Hypothalamus (tissue), 51 donors: ENCODE measurements around the gene VPS37D.
"Not testable (repeated sequence)": the region's sequence is repeated elsewhere in the genome, so short reads cannot be mapped to it uniquely, and the experiment has no call there.

Experiments used
- DNase-seq, 51 donors: peaks; one replicate each; lab custom pipeline; 2025; lab: John Stamatoyannopoulos, UW

The VPS37D gene

DNA sequence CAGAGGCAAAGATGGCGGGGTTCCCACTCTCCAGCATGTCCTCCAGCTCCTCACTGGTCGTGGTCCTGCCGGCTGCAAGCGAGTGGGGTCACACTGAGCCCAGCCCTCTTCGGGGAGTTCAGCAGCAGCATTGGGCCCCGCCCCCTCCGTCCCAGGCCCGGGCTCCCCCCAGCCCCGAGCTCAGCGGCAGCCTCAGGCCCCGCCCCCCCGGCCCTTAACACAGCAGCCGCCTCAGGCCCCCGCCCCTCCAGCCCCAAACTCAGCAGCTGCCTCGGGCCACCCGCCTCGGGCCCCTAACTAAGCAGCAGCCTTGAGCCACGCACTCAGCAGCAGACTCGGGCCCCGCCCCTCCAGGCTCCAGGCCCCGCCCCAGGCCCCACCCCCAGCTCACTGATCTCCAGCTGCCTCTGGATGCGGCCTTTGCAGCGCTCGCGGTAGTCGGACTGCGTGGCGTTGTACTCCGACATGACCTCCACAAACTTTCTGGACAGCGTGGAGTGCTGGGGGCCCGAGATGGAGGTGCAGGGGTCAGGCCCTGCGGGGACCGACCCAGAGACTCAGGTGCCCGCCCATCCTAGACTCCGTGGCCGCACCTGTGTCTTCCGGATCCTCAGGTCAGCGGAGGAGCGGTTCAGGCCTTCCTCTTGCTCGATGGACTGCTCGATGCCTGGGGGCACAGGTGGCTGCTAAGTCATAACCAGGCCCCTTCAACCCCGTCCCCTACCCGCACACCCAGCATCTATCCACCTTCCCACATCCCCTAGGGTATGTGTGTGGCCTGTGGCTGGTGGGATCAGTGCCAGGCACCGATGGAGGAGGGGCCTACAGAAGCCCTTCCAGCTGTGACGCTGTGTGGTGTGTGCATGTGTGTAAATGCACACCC, 36.4 kb downstream of the VPS37D start:
- DNase-seq, result peak in 14 of 51 donors; percentile 1 to 56 (median 14)

DNA sequence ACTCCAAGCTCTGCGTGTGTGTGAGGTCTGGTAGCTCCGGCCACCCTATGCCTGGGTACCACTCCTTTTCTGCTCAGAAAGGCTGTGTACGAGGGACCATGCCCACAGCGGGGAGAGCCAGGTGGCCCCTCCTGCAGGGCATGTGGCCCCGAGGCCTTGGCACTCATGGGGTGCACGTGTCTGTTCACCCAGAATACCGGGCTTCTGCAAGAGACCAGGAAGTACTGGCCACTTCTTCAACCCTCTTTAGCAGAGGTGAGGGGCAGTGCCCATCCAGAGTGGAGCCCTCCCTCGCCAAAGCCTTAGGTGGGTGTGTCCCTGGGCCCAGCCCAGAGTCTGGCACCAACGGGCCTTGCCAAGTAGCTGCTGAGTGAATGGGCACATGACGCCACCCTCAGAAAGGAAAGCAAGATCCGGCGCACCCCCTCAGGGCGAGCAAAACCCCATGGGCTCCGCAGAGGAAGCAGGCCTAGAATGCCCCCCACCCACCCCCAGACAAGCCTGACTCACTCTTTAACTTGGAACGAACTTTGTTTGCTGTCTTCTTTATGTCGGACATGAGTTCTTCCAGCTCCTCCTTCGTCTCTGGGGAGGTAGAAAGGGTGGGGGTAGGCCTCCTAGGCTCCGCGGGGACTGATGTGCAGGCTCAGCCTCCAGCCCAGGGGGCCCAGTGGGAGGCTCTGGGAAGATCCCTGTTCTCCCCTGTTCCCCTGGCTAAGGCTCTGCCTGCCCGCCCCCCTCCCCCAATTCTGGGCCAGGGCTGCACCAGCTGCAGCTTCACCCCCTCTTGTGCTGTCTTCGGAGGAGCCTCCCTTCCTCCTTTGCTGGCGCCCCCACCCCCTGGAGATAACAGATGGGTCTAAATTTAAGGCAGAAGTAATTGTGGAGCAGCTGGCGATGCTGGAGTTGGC, 37.3 kb downstream of the VPS37D start:
- DNase-seq, result peak in 1 of 51 donors; percentile 72

DNA sequence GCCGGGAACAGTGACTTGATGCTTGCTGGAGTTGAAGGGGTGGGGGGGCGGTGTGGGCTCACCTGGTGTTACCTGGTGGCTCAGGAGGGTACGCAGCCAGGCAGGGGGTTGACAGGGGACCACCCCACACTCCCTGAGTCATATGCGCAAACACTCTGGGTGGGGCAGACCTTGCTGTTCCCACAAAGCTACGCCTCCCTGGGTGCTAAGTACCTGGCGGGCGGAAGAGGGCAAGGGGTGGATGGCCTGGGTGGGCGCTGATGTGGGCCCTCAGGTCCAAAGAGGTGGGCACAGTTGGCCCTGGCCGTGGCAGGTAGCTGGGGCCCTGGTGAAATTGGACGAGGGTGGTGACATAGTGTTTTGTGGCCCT, 37.9 kb downstream of the VPS37D start:
- no peak for DNase-seq

DNA sequence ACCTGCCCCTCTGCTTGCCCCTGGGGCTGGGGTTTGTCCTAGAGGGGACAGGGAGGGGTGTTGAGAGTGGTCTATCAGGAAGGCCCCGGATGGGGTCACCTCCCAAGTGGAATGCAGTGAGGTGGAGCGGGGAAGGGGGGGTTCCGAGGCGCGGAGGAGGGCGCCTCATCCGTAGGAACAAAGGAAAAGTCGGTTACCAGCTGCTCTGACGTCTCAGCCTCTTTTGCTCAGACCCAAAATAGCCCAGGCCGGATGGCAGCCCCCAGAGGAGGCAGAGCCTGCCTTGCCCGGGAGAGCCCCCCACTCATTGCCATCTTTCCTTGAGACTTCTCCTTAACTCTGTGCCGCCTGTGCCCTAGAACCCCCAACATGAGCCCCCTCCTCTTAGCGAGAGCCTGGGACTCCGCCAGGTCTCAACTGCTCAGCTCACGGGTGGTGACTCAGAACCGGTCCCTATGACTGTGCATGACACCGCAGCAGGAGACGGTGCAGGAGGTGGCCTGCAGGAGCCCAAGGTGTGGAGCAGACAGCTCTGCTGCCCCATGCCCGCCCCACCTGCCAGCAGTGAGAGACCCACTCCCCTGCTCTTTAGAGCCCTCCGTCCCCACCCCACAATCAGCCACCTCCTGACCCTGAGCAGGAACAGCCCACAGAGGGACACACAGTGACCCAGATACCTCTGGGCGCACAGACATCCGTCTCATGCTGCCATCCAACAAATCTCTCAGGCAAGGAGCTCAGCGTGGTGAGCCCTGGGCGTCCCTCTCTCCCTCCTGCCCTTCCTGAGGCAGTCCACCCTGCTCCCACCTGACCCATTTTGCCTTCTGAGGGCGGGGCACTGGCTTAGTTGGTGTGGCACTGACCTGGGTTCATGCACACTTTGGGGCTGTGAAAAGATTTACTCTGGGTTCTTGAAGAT, 38.8 kb downstream of the VPS37D start:
- peak in 1 of 51 donors; percentile 75 for DNase-seq

DNA sequence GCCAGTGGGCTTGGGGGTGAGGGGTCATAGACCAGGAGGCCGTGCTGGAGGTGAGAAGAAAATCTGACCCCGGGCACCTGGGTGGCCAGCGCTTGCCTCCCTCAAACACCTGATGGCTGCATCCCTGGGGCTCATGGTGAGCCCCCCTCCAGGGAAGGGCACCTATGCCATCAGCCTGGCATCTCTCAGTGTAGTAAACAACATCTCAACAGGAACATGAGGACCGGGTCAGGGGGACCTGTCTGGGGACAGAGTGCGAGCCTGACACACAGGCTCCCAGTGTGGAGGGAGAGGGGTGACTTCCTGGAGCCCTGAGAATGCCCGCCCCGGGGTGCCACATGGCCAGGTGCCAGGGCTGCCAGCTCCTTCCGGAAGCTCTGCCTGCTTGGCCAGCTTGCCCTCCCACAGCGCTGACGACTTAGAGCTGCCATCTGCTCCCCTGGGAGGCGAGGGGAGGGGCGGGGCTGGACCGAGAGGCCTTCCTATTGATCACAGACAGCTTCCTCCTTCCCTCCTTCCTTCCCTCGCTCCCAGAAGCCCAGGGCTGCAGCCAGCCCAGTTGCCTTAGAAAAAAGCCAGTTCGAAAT, 39.5 kb downstream of the VPS37D start:
- peak in 16 of 51 donors; percentile 7 to 61 (median 25) for DNase-seq

DNA sequence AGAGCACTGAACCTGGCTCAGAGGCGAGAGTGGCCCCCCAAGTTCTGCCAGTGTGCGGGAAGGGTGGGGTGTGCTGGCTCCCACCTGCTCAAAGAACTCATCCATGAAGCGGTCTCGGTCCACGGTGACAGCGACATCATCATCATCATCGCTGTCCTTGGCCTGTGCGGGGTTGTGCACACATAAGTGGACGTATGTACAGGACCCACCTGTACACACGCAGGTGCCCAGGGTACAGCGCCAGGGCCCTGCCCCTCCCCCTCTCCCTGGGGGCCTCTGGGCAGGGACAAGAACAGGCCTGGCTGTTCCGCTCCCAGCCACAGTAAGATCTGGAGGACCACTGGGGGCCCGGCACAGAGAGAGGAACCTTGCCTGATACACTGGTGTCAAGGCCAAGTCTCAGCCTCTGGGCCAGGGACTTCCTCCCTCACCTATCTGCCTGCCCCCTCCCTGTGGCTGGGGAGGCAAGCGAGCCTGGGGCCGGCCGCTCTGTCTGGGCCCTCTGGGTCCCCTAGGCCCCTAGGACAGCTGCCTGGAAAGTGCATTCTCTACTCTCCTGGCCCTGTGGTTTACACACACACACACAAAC, 41.4 kb downstream of the VPS37D start:
- no peak for DNase-seq

DNA sequence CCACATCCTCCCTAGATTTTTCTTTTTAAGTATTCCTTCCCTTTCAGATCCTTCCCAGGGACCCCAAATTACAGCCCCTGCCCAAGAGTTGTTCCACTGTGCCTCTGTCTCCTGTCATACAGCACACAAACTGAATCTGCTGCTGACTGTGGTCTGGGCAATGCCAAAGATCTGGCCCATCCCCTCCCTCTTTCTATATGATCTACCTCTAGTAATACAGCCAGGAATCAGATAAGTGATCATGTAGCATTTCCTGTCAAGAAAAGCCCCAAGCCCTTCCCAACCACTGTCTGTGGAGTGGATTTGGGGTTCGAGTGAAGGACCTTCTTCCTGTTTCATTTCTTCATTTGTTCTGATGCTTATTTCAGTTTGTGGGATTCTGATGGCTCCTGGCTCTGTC, 45.1 kb downstream of the VPS37D start:
- DNase-seq, result no peak

DNA sequence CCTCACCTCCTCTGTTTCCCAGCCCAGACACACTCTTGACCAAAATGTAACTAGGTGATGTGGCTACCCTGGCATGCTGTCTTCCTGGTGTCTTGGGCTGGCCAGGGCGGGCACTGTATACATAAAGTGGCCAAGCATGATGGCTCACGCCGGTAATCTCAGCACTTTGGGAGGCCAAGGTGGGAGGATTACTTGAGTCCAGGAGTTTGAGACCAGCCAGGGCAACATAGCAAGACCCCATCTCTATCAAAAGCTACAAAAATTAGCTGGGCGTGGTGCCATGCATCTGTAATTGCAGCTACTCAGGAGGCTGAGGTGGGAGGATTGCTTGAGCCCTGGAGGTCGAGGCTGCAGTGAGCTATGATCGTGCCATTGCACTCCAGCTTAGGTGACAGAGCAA, 45.7 kb downstream of the VPS37D start:
- not testable (repeated sequence) for DNase-seq

DNA sequence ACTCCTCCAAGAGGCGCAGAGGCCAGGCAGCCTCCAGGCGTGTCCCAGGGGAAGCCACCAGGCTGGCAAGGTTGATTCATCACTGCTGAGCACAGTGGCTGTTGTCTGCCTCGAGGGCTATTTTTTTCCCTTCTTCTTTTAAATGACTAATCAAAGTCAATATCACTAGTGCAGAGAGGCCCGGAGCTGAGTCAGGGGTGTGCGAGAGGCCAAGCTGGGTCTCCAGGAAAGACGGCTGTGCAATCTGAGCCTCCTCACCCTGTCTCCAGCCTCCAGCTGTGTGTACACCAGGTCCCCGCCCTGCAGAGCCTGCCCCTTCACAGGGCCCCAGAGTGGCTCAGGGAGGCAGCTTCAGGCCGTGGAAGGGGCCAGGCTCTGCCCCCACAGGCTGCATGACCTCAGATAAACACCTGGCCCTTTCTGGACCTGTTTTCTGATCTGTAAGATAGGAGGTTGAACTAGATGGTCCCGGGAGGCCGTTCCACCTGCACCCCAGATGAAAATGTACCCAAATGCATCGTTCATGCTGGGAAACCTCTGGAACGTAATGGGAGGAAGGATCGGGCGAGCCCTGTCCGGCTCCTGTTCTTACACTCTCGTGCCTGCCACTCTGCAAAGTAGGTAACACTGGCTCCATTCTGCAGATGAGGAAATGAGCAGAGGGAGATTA, 48.2 kb downstream of the VPS37D start:
- DNase-seq, result peak in 1 of 51 donors; percentile 41

DNA sequence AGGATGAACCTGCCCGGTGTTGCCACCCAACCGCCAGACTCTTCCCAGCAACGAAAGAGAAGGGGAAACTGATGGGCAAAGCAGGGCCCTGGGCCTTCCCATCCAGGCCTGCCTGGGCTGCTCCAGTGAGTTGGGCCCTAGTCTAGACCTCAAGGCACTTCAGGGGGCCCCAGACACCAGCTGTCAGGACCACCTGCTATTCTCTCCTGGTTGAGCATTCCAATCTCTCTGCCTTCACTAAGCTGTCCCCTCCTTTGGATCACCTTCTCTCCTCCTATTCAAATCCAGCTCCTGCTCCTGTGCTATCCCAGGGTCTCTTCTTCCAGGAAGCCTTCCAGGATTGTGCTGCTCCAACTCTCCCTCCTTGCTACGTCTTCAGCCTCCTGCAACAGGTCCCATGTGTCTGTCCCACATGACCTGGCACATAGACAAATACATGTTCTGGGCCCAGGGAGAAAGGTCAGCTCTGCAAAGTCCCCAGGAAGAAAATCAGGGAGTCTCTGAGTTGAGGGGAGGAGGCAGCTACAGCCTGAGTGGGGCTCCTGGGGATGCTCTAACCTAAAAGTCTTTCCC, 48.8 kb downstream of the VPS37D start:
- DNase-seq, result no peak

DNA sequence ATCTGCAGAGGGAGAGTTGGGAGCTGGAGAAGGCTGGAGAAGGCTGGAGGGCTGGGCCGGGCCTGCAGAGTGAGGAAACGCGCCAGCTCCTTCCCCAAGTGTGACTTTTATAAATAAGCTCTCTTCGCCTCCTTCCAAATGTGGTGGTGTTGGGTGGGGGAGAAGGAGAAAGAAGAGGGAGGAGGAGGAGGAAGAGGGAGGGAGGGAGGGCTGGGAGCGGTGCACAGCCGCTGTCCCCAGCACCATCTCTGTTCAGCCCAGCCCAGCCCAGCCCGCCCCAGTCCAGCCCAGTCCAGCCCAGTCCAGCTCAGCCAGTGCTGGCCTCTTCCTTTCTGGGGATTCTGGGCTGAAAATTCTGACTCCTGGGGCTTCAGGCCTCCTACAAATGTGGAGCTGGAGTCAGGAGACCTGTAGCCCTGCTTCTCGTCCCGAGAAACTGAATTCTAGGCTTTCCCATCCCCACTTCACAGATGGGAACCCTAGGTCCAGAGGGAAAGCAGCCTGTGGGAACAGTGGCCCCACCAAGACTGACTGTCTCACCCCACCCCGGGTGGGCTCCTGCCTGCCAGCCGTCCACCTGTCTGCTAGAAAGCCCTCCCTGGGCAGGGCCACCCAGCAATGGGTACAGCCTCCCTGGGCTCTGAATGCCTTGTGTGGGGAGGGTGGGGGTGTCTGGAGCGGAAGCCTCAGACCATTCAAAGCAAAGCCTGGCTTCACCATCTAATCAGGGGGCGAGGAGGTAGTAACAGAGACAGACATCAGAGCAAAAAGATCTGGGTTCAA, 49.6 kb downstream of the VPS37D start:
- DNase-seq, result no peak

DNA sequence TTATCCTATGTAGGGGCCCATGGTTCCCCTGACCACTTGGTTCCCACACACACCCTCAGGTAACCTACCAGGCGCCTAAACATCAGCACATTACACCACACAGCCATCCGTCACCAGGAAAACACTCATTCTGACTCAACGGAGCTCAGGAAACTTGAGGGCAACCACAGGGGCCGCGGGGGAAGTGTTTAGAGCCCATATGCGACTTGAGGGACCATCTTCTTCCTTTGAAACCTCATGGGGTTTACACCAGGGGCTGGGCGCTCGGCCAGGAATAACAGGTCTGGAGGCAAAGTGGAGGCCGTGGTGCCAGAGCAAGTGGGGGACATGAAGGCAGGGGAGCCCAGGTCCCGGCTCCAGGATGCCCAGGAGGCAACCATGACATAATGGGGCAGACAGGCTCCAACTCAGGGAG, 50.4 kb downstream of the VPS37D start:
- DNase-seq, result peak in 1 of 51 donors; percentile 54

DNA sequence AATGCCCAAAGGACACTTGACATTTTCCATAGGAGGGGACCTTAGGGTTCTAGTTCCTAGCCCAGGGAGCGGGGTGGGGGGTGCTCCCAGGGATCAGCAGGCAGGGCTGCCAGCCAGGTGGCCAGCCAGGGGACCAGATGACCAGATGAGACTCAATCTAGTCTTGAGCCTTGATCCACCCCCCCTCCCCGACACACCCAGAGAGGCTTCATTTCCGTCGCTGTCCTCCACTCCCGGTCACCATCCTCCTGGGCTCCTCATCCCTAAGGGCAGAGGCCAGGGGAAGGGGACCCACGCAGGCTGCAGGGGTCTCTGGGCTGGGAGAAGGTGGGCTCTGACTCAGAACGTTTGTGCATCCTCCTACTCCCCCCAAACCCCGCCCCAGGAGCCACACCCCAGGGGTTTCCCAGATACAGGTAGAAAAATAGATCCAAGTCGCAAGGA, 50.8 kb downstream of the VPS37D start:
- DNase-seq, result no peak

DNA sequence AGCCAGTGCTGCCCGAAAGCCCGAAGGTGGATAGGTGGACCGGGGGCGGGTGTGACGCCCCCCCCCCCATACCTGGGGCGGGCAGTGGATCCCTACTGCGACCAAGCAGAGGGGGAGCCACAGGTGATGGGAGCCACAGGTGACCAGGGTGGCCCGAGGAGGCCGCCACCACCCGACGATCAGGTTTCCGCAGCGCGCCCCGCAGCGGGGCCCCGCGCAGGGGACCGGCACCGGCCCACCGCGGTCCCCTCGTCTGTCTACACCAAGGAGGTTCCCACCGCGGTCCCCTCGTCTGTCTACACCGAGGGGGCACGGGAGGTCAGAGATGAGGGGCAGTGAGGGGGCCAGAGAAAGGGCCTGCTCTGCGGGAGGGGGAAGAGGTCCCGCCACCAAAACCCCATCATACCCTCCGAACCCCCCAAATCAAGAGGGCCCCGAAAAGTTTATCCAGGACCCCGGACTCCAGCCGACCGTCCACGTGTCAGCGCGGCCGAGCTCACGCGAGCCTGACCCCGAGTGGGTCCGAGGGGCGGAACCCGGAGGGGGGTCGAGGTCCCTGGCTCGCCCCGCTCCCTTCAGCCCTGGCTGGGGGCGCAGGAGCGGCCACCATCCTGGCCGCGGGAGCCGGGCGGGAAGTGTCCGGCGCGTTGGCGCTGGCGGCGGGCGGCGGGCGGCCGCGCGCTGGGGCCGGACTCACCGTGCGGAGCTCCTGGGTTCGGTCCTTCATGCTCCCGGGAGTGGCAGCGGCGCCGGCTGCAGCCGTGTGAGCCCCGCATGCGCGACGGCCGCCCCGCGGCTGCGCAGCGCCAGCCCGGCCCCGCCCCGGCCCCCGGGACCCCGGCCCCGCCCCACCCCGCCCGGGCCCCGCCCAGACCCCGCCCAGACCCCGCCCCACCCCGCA, 51.5 kb downstream of the VPS37D start, which contains the start of gene STX1A:
Gene STX1A (minus strand): TSS at position 765 of the 901 bp plus-strand sequence. CDS start 38 bp downstream, at position 727.
- DNase-seq, result peak in 42 of 51 donors; percentile 7 to 80 (median 48)

DNA sequence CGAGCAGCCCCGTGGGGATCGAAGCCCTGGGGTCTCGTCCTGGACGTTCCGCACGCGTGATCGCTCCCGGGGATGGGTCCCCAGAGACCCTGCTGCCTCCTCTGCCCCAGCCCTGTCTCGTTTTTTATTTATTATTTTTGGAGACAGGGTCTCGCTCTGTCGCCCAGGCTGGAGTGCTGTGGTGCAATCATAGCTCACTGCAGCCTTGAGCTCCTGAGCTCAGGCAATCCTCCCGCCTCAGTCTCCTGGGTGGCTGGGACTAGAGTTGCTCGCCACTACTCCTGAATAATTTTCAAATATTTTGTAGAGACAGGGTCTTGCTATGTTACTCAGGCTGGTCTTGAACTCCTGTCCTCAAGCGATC, 52.2 kb downstream of the VPS37D start:
- DNase-seq, result no peak

DNA sequence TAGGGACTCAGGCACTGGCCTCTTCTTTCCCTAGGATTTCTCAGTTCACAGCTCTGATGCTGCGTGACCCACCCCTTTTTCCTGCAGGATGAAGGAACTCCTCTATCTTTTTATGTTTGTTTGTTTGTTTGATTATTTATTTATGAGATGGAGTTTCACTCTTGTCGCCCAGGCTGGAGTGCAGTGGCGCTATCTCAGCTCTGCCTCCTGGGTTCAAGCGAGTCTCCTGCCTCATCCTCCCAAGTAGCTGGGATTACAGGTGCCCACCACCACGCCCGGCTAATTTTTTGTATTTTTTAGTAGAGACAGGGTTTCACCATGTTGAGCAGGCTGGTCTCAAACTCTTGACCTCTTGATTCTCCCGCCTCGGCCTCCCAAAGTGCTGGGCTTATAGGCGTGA, 52.8 kb downstream of the VPS37D start:
- not testable (repeated sequence) for DNase-seq
